HG02840 (cell line): Measurements from ENCODE around the gene SCNN1B.
"Not testable (repeated sequence)": the region's sequence is repeated elsewhere in the genome, so short reads cannot be mapped to it uniquely, and the experiment has no call there.

Source experiments
- ATAC-seq: cut with Tn5 transposase; IDR thresholded peaks from one replicate; pipeline ENCODE4 v1.9.1; 2021; ENCODE audit warnings: mild to moderate bottlenecking, moderate library complexity, moderate number of reproducible peaks; ENCODE audit not compliant: unreplicated experiment, low FRiP score

SCNN1B gene

DNA sequence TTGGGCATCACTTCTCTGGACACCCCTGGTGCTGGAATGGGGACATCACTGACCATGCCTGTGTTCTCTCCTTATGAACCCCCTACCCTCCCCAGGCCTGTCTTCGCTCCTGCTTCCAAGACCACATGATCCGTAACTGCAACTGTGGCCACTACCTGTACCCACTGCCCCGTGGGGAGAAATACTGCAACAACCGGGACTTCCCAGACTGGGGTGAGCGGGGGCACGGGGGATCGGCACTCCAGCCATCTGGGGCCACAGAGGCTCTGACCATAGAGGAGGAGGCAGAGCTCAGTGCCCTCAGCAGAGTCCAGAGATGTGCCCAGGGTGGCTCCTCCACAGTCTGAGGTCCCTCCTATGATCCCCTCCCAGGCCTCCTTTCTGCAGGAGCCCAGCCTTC is 73.5 kb downstream of the SCNN1B start:
- no peak for ATAC-seq

GRCh38 chr16:23377071-23377931 is 75.2 kb downstream of the SCNN1B start:
- ATAC-seq: no peak

DNA sequence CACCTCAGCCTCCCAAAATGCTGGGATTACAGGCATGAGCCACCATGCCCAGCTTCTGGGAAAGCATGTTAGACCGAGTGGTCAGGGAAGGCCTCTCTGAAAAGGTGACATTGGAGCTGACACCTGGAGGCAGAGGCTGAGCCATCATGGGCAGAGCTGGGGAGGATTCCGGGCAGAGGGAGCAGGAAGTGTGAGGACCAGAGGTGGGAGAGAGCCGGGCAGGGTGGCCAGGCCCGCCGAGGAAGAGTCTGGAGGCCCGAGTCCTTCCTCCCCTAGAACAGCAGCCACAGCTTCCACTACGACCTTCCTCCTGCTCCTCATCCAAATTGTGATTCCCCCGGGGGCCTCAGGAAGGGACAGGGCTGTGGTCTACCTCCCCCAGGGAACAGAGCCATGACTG is 76.2 kb downstream of the SCNN1B start:
- ATAC-seq: no peak

- no peak for ATAC-seq
Observed at GRCh38 chr16:23378921-23379320, 76.8 kb downstream of the SCNN1B start.

GRCh38 chr16:23379707-23380106 is 77.6 kb downstream of the SCNN1B start:
- no peak for ATAC-seq

- ATAC-seq: no peak
Observed at GRCh38 chr16:23380501-23380951, 78.4 kb downstream of the SCNN1B start.

DNA sequence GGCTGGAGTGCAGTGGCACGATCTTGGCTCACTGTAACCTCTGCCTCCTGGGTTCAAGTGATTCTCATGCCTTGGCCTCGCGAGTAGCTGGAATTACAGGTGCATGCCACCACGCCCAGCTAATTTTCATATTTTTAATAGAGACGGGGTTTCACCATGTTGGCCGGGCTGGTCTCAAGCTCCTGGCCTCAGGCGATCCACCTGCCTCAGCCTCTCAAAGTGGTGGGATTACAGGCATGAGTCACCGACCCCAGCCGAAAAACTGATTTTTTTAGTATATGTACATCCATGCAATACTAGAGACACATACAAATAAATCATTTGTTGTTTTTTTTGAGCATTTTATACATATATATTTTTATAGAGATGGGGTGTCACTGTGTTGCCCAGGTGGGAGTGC is 79.6 kb downstream of the SCNN1B start:
- not testable (repeated sequence) for ATAC-seq

- no peak for ATAC-seq
Observed at GRCh38 chr16:23382279-23382678, 80.2 kb downstream of the SCNN1B start.

DNA sequence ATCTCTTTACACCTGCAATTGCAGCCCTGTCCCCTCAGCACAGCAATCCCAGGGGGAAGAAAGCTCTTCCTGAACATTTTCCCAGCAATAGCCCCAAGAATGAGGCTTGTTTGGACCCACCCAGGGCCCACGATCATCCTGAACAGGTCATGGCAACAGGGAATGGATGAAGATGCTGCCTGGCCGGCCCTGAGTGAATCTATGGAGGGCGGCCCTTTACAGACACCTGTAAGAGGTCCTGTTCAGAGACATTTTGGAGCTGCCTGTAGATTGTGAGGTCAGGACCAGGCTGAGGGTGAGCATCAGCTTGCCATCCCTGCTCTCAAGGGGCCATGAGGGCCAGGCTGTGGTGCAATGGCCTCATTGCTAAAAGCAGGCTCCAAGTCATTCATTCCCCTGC is 81.8 kb downstream of the SCNN1B start:
- no peak for ATAC-seq

GRCh38 chr16:23384878-23385277 is 82.8 kb downstream of the SCNN1B start:
- no peak for ATAC-seq

DNA sequence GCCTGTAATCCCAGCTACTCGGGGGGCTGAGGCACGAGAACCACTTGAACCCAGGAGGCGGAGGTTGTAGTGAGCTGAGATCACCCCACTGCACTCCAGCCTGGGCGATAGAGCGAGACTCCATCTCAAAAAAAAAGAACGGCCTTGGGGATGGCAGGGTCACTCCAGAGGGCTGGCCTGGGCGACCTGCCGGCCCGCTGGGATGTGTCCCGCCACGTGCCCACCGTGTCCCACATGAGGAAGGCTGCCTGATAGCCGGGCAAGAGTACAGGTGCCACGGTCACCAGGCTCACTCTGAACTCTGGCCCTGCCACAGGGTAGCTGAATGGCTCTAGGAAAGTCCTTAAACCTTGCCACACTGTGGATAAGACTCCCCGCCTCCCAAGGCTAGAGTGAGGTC is 83.3 kb downstream of the SCNN1B start:
- no peak for ATAC-seq

DNA sequence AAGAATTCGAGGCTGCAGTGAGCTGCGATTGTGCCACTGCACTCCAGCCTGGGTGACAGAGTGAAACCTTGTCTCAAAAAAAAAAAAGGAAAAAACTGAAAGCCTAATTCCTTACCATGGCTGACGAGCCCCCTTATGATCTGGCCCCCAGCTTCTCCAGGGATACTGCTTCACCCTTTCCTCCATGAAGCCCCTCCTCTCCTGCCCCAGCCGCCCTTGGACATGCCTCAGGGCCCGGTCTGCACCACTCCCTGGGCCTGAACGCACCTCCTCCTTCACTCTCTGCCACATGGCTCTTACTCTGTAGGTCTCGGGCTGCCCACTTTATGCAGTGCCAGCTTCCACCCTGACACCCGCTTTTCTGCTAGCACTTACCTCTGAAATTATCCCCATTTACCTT is 85.6 kb downstream of the SCNN1B start:
- no peak for ATAC-seq

DNA sequence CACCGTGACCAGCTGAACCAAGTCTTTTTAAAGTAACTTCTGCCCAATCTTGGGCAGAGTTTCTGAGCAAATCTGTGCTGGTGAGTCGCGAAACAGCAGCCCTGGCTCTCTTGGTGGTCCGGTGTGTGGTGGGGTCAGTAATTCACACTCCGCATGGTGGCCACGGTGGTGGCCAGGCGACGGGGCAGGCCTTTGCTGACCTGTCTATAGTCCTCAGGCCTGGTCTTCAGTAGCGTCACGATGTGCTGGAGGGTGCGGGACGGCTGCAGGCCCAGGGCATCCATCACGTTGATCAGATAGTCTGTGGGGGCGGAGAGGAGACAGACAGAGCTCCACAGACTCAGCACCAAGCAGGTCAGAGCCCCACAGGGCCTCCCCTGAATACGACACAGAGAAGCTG is 86.7 kb downstream of the SCNN1B start:
- ATAC-seq: no peak

DNA sequence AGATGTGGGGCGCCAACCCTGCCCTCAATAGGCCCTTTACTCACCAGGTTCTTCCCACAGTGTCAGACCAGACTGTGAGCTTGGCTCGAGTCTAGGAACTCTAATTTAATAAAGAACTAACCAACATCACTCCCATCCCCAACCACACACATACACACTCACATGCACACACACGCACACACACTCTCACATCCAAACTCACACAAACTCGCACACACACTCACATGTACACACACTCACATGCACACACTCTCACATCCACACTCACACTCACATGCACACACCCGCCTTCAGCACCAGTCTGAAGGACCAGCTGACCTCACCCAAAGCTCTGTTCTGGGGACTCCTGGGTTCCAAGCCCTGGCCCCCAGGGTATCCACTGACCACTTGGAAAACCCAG is 87.1 kb downstream of the SCNN1B start:
- no peak for ATAC-seq

GRCh38 chr16:23389936-23390335 is 87.8 kb downstream of the SCNN1B start:
- not testable (repeated sequence) for ATAC-seq

GRCh38 chr16:23391381-23392222 is 89.5 kb downstream of the SCNN1B start:
- no peak for ATAC-seq

DNA sequence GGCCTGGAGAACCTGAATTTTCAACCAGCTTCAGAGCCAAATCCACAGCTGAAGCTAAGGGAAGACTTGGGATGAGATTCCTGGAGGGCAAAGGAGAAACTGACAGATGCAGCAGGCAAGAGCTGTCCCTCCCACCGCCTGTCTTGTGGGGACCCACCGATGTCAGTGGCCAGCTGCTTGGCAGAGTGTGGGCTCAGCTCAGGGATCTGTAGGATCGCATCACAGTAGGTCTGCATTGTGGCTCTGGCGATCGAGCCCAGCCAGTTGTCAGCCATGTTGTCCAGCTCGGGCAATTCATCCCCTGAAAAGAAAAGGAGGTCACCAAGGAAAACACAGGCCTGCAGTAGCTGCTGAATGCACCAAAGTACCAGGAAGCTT is 90.1 kb downstream of the SCNN1B start:
- no peak for ATAC-seq

DNA sequence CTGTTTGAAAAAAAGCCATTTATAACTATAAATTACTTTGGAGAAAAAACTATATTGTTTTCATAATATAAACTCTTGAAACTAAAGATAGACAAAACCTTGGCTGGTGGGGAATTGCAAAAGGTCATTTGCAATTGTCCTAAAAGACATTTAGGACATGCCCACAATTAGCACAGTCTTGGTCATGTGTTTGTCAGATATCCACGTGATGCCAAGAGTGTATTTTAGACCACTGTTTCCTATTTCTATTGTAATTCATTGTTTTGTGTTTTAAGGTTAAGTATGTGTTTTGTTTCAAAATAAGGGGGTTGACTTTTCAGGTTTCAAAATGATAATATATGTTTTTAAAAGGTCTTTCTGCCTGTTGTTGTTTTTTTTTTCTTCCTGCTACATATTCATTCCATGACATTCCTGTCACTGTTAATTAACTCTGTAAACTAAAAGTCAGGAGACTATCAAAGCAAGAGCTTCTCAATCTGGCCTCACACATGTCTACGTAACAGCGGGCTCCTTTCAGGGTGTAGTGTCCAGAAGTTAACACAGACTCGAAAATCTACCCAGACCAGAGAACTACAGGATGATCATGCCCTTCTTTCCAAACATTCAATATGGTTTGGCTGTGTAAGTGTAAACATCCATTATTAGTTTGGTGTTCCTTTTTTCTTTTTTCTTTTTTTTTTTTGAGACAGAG is 92.2 kb downstream of the SCNN1B start:
- no peak for ATAC-seq

DNA sequence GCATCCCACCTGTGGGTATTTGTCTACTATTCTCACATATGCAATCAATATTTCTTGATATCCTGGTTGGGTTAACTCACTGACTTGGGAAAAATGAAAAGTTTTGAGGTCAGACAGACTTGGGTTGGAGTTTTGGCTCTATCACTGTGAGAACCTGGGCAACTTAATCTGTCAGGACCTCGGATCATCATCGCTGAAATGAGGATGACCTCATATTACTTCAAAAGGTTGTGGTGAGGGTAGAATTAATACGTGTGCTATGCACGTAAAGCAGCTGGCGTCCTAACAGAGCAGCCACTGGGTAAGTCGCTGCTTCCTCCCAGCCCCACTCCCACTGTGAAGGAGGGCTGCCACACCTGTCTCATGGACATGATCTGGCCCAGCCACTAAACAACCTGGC is 93.6 kb downstream of the SCNN1B start:
- ATAC-seq: no peak

- no peak for ATAC-seq
Observed at GRCh38 chr16:23397464-23397863, 95.4 kb downstream of the SCNN1B start.
